Spleen (tissue), 11 donors: Measurements from ENCODE around the gene LIMD2. TPM values are rescaled to one million over a fixed set of nuclear protein-coding genes. Genes with fewer than 3 reads are reported as not detected.
A peak's percentile ranks its signal among the peaks of the same experiment; 100 is the strongest.

Experiments
- DNase-seq: peaks from one replicate; pipeline ENCODE4 v3.0.0-alpha.2; 2020
- H3K27ac ChIP-seq, 8 donors: fragments of 200-600 bp; sonication (generic) in 7 of 8; 1 replicate in 4 of 8; 2 replicates in 4 of 8; pipeline versions ENCODE4 v1.5.0 to v1.8.0; 2016 to 2021; ENCODE audit warnings: inconsistent platforms in 4 of 8, mild to moderate bottlenecking in 4 of 8, moderate library complexity in 1 of 8
- H3K27me3 ChIP-seq, 7 donors: fragments of 200-600 bp; sonication (generic) in 6 of 7; replicated peaks in 1 of 7; 1 replicate in 4 of 7; 2 replicates in 3 of 7; pipeline versions ENCODE4 v1.5.0 to v1.8.0; 2016 to 2021; ENCODE audit warnings: inconsistent platforms in 3 of 7, mild to moderate bottlenecking in 1 of 7
- H3K36me3 ChIP-seq, 6 donors: fragments of 200-600 bp; sonication (generic) in 5 of 6; 1 replicate in 4 of 6; 2 replicates in 2 of 6; pipeline versions ENCODE4 v1.5.0 to v1.8.0; 2016 to 2021; ENCODE audit warnings: inconsistent platforms in 2 of 6
- H3K4me1 ChIP-seq, 6 donors: fragments of 200-600 bp; sonication (generic) in 5 of 6; 1 replicate in 3 of 6; 2 replicates in 3 of 6; pipeline versions ENCODE4 v1.5.0 to v1.8.0; 2016 to 2021; ENCODE audit warnings: inconsistent platforms in 3 of 6
- H3K4me3 ChIP-seq, 8 donors: fragments of 200-600 bp; sonication (generic) in 7 of 8; 1 replicate in 4 of 8; 2 replicates in 4 of 8; pipeline versions ENCODE4 v1.5.0 to v1.8.0; 2016 to 2021; ENCODE audit warnings: inconsistent platforms in 4 of 8, mild to moderate bottlenecking in 4 of 8, moderate library complexity in 2 of 8
- H3K9me3 ChIP-seq, 8 donors: fragments of 200-600 bp; sonication (generic) in 7 of 8; 1 replicate in 4 of 8; 2 replicates in 4 of 8; pipeline versions ENCODE4 v1.5.0 to v1.8.0; 2016 to 2021; ENCODE audit warnings: inconsistent platforms in 4 of 8
- POLR2A ChIP-seq, 3 donors: fragments of 450-650 bp; IDR thresholded peaks; one replicate each; pipeline ENCODE4 v1.5.1; 2017; ENCODE audit warnings: antibody characterized with exemption in 3 of 3, mild to moderate bottlenecking in 1 of 3
- POLR2AphosphoS5 ChIP-seq, 3 donors: sonication (generic); formaldehyde crosslinking; IDR thresholded peaks; one replicate each; pipeline ENCODE4 v1.5.1; 2017; ENCODE audit warnings: antibody characterized with exemption in 3 of 3
- WGBS, 5 donors: extraction: QIAGEN DNeasy Blood & Tissue Kit in 3 of 5; methylation state at CpG; one replicate each; pipeline versions ENCODE4 v1.1.5 to v1.1.7; 2013 to 2018; 5-methylcytosine and 5-hydroxymethylcytosine counted together
- intact Hi-C: fragments of 100-400 bp; cut with DNase I; formaldehyde crosslinking; loops from one replicate; pipeline ENCODE4 v1.15.0; 2023; ENCODE audit warnings: low total_unique reads
- polyA plus RNA-seq, 3 donors: library from polyadenylated mRNA; stranded (reverse); fragments of 200-250 nt; gene quantifications; one replicate each; pipeline ENCODE4 v1.2.1, GENCODE V29; 2013
- total RNA-seq, 7 donors: library from RNA; depleted of rRNA in 3 of 7; stranded (reverse); fragments of >200 nt in 3 of 7; fragmentation: NEBNext Ultra II Directional in 4 of 7; extraction: Animal tissue kit (Norgen Biotek cat#: 25700) in 4 of 7; gene quantifications; one replicate each; pipeline versions ENCODE4 v1.1.0 to v1.2.1, GENCODE V29; 2016 to 2021
- TF ChIP-seq, protein P1 (sequence below), 11 experiments: fragments of 200-600 bp in 7 of 11; fragments of 450-650 bp in 4 of 11; sonication (generic) in 4 of 11; IDR thresholded peaks in 8 of 11; conservative IDR thresholded peaks in 3 of 11; 1 replicate in 7 of 11; 2 replicates in 4 of 11; pipeline versions ENCODE4 v1.4.0 to v1.8.0; 2016 to 2021; ENCODE audit warnings: antibody characterized with exemption in 11 of 11, inconsistent platforms in 4 of 11, mild to moderate bottlenecking in 1 of 11
- donor health status: healthy with polysubstance abuse.
- donor health status: DM: no; HTN: no; CAD: no; lungs with moderate emphysema.
- donor health status: DM: no; HTN: no; CAD: no.
- donor health status: Bipolar disorder and iron deficiency.
- donor health status: healthy.
- donor health status: DM: no; HTN: no; CAD: no.
- donor health status: DM: yes; HTN: yes; CAD: no.

Gene LIMD2
- total and polyA plus RNA-seq, 10 donors, result 211 to 554 (median 304) TPM

DNA sequence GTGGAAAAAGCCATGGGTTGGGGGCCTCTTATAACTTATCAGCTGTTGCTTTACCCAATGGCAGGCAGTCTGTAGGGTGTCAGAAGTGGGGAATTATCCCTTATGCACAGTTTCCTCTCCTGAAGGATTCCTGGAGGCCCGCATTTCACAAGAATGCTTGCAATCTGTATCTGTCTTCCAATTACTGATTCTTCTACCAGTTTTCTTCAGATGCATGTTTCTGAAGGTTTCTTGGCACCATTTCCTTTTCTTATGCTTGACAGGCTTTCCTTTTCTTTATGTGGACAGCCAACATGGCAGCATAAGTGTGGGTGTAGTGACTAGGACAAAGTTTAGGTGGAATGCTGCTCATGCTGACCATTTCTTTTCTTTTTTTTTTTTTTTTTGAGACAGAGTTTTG, 41.6 kb downstream of the LIMD2 start:
- intact Hi-C loops, result no loop called here
- Histone ChIP-seq H3K4me3 (no peak overlapping the region), H3K9me3 (no peaks in the 10 kb centered on the region), H3K36me3 (peaks cover 0 to 100% (median 60%) of the 10 kb centered on the region in 6 donors), H3K27me3 (no peaks in the 10 kb centered on the region), H3K27ac (no peak overlapping the region), H3K4me1 (peaks cover 0 to 50% (median 10%) of the 10 kb centered on the region in 6 donors)
- DNase-seq, result no peak
- 53 to 97% (median 89%) methylated on average over 1 of the region's 1 CpG for WGBS, 5 donors
- no peak for TF ChIP-seq POLR2AphosphoS5 (IDR thresholded peaks at IDR 0.05)
- TF ChIP-seq POLR2A (IDR thresholded peaks at IDR 0.05), result no peak

DNA sequence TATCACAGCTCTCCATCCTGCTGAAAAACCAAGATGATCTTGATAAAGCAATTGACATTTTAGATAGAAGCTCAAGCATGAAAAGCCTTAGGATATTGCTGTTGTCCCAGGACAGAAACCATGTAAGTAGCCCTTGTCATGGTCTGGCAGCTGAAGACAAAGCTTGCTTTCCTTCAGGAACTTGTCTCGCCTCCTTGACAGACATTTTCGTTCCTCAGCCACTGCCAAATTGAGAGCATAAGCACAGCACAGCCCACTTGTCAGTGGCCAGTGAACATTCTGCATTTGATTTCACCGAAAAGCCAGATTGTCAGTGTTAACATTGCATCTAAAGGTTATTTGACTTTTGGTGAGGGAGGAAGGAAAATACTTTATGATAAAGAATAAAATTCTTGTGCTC, 42.1 kb downstream of the LIMD2 start:
- DNase-seq, result no peak
- WGBS, 5 donors, result 89 to 97% (median 93%) methylated on average over 3 of the region's 3 CpGs
- intact Hi-C loops, result no loop called here
- TF ChIP-seq, protein P1, sequence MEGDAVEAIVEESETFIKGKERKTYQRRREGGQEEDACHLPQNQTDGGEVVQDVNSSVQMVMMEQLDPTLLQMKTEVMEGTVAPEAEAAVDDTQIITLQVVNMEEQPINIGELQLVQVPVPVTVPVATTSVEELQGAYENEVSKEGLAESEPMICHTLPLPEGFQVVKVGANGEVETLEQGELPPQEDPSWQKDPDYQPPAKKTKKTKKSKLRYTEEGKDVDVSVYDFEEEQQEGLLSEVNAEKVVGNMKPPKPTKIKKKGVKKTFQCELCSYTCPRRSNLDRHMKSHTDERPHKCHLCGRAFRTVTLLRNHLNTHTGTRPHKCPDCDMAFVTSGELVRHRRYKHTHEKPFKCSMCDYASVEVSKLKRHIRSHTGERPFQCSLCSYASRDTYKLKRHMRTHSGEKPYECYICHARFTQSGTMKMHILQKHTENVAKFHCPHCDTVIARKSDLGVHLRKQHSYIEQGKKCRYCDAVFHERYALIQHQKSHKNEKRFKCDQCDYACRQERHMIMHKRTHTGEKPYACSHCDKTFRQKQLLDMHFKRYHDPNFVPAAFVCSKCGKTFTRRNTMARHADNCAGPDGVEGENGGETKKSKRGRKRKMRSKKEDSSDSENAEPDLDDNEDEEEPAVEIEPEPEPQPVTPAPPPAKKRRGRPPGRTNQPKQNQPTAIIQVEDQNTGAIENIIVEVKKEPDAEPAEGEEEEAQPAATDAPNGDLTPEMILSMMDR (IDR thresholded peaks at IDR 0.05 in 8 of 11, conservative IDR thresholded peaks at IDR 0.05 in 3 of 11), result no peak
- TF ChIP-seq POLR2A (IDR thresholded peaks at IDR 0.05), result no peak
- TF ChIP-seq POLR2AphosphoS5 (IDR thresholded peaks at IDR 0.05), result no peak
- Histone ChIP-seq H3K9me3 (no peaks in the 10 kb centered on the region), H3K4me3 (no peak overlapping the region), H3K4me1 (peaks cover 0 to 49% (median 10%) of the 10 kb centered on the region in 6 donors), H3K36me3 (peaks cover under 1 to 100% (median 65%) of the 10 kb centered on the region in 6 donors), H3K27me3 (no peaks in the 10 kb centered on the region), H3K27ac (no peak overlapping the region)

DNA sequence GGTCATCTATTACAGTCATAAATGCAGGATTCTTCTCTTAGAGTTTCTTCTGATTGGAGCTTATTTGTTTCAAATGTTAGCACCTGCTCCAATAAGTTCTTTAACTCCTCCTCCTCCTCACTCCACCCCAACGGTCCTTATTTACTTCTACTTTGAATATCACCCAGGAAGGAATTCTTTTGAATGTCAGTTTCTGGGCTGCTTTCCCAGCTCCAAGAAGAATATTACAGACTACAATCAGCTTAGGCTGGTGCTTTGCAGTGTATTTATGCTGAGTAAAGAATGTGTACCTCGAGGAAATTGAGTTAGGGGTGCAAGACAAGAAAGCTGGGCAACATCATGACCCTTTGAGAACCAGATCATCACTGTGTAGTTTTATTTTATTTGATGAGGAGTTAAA, 46.9 kb downstream of the LIMD2 start:
- DNase-seq, result no peak
- TF ChIP-seq POLR2A (IDR thresholded peaks at IDR 0.05) (no peak), POLR2AphosphoS5 (IDR thresholded peaks at IDR 0.05) (no peak)
- TF ChIP-seq, protein P1 (IDR thresholded peaks at IDR 0.05 in 8 of 11, conservative IDR thresholded peaks at IDR 0.05 in 3 of 11), result no peak
- H3K36me3 ChIP-seq, result peaks cover 3 to 100% (median 43%) of the 10 kb centered on the region in 6 donors
- H3K9me3 ChIP-seq, result no peaks in the 10 kb centered on the region
- 56 to 79% (median 65%) methylated on average over 2 of the region's 2 CpGs for WGBS, 5 donors
- no peaks in the 10 kb centered on the region for H3K27me3 ChIP-seq
- peaks cover 0 to 76% (median 33%) of the 10 kb centered on the region in 6 donors for H3K4me1 ChIP-seq
- H3K4me3 ChIP-seq, result no peak overlapping the region
- no peak overlapping the region for H3K27ac ChIP-seq
- intact Hi-C loops, result no loop called here

DNA sequence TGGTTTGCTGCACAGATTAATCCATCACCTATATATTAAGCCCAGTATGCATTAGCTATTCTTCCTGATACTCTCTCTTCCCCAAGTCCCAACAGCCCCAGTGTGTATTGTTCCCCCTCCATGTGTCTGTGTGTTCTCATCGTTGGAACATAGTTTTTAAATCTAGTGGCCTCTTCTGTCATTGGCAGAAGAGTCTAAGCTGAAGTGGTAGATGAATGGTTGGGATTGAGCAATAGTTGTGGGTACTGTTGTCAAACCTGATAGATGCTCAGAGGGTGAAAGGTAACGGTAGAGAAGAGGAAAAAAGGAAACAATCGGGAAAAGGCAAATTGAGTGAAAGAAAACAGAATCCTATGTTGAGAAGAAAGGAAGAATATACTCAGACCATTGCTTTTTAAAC, 47.8 kb downstream of the LIMD2 start:
- DNase-seq, result no peak
- 40 to 70% (median 55%) methylated on average over 3 of the region's 3 CpGs for WGBS, 5 donors
- peaks cover 0 to 86% (median 39%) of the 10 kb centered on the region in 6 donors for H3K4me1 ChIP-seq
- H3K9me3 ChIP-seq, result no peaks in the 10 kb centered on the region
- TF ChIP-seq POLR2AphosphoS5 (IDR thresholded peaks at IDR 0.05) (no peak), POLR2A (IDR thresholded peaks at IDR 0.05) (no peak)
- TF ChIP-seq, protein P1 (IDR thresholded peaks at IDR 0.05 in 8 of 11, conservative IDR thresholded peaks at IDR 0.05 in 3 of 11), result no peak
- H3K36me3 ChIP-seq, result peaks cover 3 to 100% (median 38%) of the 10 kb centered on the region in 6 donors
- H3K4me3 ChIP-seq, result no peak overlapping the region
- H3K27me3 ChIP-seq, result no peaks in the 10 kb centered on the region
- peak overlapping the region in 1 of 8 donors; percentile 11 for H3K27ac ChIP-seq
- intact Hi-C loops, result no loop called here
